Neural cell (in vitro differentiated cells): ENCODE data around the gene GRK1. TPM values are rescaled to one million over a fixed set of nuclear protein-coding genes. Genes with fewer than 3 reads are reported as not detected.

Experiments used
- H2AFZ ChIP-seq: fragments of 200-600, 300-800 bp; sonication (generic), shearing (Covaris generic); 2 replicates; pipeline ENCODE4 v1.6.0; 2014; ENCODE audit warnings: low read depth, mild to moderate bottlenecking, antibody characterized with exemption, low read length, moderate library complexity
- H3F3A ChIP-seq: fragments of 200-600 bp; shearing (Covaris generic); 2 replicates; pipeline ENCODE4 v1.6.1; 2016; ENCODE audit warnings: mild to moderate bottlenecking, moderate library complexity, mixed read lengths, antibody characterized with exemption, low read length; ENCODE audit not compliant: insufficient read depth, poor library complexity, severe bottlenecking
- H3K27ac ChIP-seq: fragments of 200-600, 300-800 bp; sonication (generic), shearing (Covaris generic); 2 replicates; pipeline ENCODE4 v1.5.1; 2014; ENCODE audit warnings: mild to moderate bottlenecking, low read length, moderate library complexity
- H3K27me3 ChIP-seq: fragments of 300-800, 200-600 bp; sonication (generic), shearing (Covaris generic); 2 replicates; pipeline ENCODE4 v1.6.0; 2014; ENCODE audit warnings: mild to moderate bottlenecking, low read depth, low read length, moderate library complexity; ENCODE audit not compliant: insufficient read depth
- H3K36me3 ChIP-seq: fragments of 300-800, 200-600 bp; sonication (generic), shearing (Covaris generic); 2 replicates; pipeline ENCODE4 v1.5.1; 2014; ENCODE audit warnings: mild to moderate bottlenecking, antibody characterized with exemption, low read length, moderate library complexity; ENCODE audit not compliant: insufficient read depth
- H3K4me2 ChIP-seq: fragments of 300-800, 200-600 bp; sonication (generic), shearing (Covaris generic); 2 replicates; pipeline ENCODE4 v1.6.0; 2014; ENCODE audit warnings: mild to moderate bottlenecking, low read length
- H3K4me3 ChIP-seq: fragments of 300-800, 200-600 bp; sonication (generic), shearing (Covaris generic); 2 replicates; pipeline ENCODE4 v1.5.1; 2014; ENCODE audit warnings: mild to moderate bottlenecking, low read length, moderate library complexity
- H3K79me2 ChIP-seq: fragments of 200-600 bp; shearing (Covaris generic); replicated peaks from 2 replicates; pipeline ENCODE4 v1.6.0; 2014; ENCODE audit warnings: mild to moderate bottlenecking, low read length, moderate library complexity; ENCODE audit not compliant: insufficient read depth
- H3K9ac ChIP-seq: fragments of 300-800, 200-600 bp; sonication (generic), shearing (Covaris generic); 2 replicates; pipeline ENCODE4 v1.6.1; 2016; ENCODE audit warnings: mild to moderate bottlenecking, low read length, mixed read lengths
- H3K9me2 ChIP-seq: fragments of 200-600 bp; shearing (Covaris generic); 2 replicates; pipeline ENCODE4 v1.6.1; 2016; ENCODE audit warnings: mild to moderate bottlenecking, low read length, mixed read lengths; ENCODE audit not compliant: insufficient read depth
- H3K9me3 ChIP-seq: fragments of 200-600, 300-800 bp; sonication (generic), shearing (Covaris generic); 2 replicates; pipeline ENCODE4 v1.6.1; 2016; ENCODE audit warnings: mild to moderate bottlenecking, mixed run types, low read length, moderate library complexity, mixed read lengths
- H4K20me1 ChIP-seq: fragments of 200-600 bp; shearing (Covaris generic); 2 replicates; pipeline ENCODE4 v1.6.1; 2016; ENCODE audit warnings: mild to moderate bottlenecking, mixed run types; ENCODE audit not compliant: insufficient read depth
- EP300 ChIP-seq: fragments of 450-650 bp; conservative IDR thresholded peaks from 2 replicates; pipeline ENCODE4 v1.6.1; 2014; ENCODE audit warnings: antibody characterized with exemption, mild to moderate bottlenecking, moderate library complexity; ENCODE audit not compliant: poor library complexity, severe bottlenecking
- EZH2 ChIP-seq: fragments of 200-600, 300-800 bp; shearing (Covaris generic), sonication (generic); IDR thresholded peaks from 2 replicates; pipeline ENCODE4 v1.6.1; 2014; ENCODE audit warnings: antibody characterized with exemption, low read length, borderline replicate concordance, mild to moderate bottlenecking; ENCODE audit not compliant: insufficient read depth, poor library complexity, severe bottlenecking
- MXI1 ChIP-seq: fragments of 450-650 bp; conservative IDR thresholded peaks from 2 replicates; pipeline ENCODE4 v1.6.1; 2014; ENCODE audit warnings: antibody characterized with exemption, mild to moderate bottlenecking; ENCODE audit not compliant: poor library complexity, severe bottlenecking
- POLR2AphosphoS5 ChIP-seq: IDR thresholded peaks from 2 replicates; pipeline ENCODE4 v1.6.1; 2012
- RAD21 ChIP-seq: fragments of 450-650 bp; conservative IDR thresholded peaks from 2 replicates; pipeline ENCODE4 v1.6.1; 2014; ENCODE audit warnings: antibody characterized with exemption, mild to moderate bottlenecking, moderate library complexity
- SMC3 ChIP-seq: fragments of 450-650 bp; conservative IDR thresholded peaks from 2 replicates; pipeline ENCODE4 v1.6.1; 2014; ENCODE audit warnings: antibody characterized with exemption, mild to moderate bottlenecking, moderate library complexity; ENCODE audit not compliant: poor library complexity
- TAF1 ChIP-seq: IDR thresholded peaks from 2 replicates; pipeline ENCODE4 v1.6.1; 2012; ENCODE audit warnings: low read depth
- polyA plus RNA-seq: library from polyadenylated mRNA; depleted of rRNA; stranded (reverse); fragments of >200 nt; gene quantifications from 2 replicates; pipeline ENCODE4 v1.2.3, GENCODE V29; 2014
- TF ChIP-seq, protein P1 (sequence below): fragments of 450-650 bp; IDR thresholded peaks from 2 replicates; pipeline ENCODE4 v1.5.1; 2014; ENCODE audit warnings: antibody characterized with exemption, mild to moderate bottlenecking, moderate library complexity; ENCODE audit not compliant: poor library complexity, severe bottlenecking
- TF ChIP-seq, protein P2 (sequence below): IDR thresholded peaks from 2 replicates; pipeline ENCODE4 v1.6.1; 2012; ENCODE audit warnings: borderline replicate concordance

GRK1 gene
- polyA plus RNA-seq, 1 donor from 2014 or later, result 0.06 TPM

DNA sequence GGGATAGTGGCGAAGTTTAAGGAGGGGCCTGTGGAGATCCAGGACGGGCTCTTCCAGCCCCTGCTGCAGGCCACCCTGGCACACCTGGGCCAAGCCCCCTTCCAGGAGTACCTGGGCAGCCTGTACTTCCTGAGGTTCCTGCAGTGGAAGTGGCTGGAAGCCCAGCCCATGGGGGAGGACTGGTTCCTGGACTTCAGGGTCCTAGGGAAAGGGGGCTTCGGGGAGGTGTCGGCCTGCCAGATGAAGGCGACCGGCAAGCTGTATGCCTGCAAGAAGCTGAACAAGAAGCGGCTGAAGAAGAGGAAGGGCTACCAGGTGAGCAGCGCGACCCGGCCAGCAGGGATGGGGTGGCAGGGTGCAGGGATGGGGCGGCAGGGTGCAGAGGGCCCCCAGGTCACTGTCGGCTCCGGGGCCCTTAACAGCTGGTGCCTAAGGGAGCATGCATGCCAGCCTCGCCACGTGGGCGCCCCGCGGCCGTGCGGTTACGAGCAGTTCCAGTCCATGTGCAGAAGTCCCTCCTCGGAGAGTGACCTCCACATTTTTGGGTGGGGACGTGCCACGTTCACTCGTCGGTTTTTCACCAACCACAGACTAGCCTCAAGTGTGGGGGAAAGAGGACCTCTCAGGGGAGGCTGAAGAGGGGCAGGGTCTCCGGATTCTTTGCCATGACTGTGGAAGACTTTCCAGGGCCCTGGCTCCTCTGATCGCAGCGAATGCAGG is 912 bp downstream of the GRK1 start:
- Histone ChIP-seq H3K27ac (no peak overlapping the region), H3K36me3 (no peaks in the 10 kb centered on the region), H3K27me3 (no peaks in the 10 kb centered on the region), H3K9me3 (no peaks in the 10 kb centered on the region), H3K9ac (no peak overlapping the region), H3K79me2 (no peaks in the 10 kb centered on the region), H3F3A (no peaks in the 10 kb centered on the region), H4K20me1 (no peaks in the 10 kb centered on the region), H3K4me2 (no peak overlapping the region), H3K9me2 (no peaks in the 10 kb centered on the region), H3K4me3 (no peak overlapping the region), H2AFZ (no peak overlapping the region)
- TF ChIP-seq MXI1 (no peak), RAD21 (no peak), EZH2 (no peak), TAF1 (no peak), EP300 (no peak), POLR2AphosphoS5 (no peak), SMC3 (no peak)
- TF ChIP-seq, protein P1, sequence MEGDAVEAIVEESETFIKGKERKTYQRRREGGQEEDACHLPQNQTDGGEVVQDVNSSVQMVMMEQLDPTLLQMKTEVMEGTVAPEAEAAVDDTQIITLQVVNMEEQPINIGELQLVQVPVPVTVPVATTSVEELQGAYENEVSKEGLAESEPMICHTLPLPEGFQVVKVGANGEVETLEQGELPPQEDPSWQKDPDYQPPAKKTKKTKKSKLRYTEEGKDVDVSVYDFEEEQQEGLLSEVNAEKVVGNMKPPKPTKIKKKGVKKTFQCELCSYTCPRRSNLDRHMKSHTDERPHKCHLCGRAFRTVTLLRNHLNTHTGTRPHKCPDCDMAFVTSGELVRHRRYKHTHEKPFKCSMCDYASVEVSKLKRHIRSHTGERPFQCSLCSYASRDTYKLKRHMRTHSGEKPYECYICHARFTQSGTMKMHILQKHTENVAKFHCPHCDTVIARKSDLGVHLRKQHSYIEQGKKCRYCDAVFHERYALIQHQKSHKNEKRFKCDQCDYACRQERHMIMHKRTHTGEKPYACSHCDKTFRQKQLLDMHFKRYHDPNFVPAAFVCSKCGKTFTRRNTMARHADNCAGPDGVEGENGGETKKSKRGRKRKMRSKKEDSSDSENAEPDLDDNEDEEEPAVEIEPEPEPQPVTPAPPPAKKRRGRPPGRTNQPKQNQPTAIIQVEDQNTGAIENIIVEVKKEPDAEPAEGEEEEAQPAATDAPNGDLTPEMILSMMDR, result no peak
- TF ChIP-seq, protein P2, sequence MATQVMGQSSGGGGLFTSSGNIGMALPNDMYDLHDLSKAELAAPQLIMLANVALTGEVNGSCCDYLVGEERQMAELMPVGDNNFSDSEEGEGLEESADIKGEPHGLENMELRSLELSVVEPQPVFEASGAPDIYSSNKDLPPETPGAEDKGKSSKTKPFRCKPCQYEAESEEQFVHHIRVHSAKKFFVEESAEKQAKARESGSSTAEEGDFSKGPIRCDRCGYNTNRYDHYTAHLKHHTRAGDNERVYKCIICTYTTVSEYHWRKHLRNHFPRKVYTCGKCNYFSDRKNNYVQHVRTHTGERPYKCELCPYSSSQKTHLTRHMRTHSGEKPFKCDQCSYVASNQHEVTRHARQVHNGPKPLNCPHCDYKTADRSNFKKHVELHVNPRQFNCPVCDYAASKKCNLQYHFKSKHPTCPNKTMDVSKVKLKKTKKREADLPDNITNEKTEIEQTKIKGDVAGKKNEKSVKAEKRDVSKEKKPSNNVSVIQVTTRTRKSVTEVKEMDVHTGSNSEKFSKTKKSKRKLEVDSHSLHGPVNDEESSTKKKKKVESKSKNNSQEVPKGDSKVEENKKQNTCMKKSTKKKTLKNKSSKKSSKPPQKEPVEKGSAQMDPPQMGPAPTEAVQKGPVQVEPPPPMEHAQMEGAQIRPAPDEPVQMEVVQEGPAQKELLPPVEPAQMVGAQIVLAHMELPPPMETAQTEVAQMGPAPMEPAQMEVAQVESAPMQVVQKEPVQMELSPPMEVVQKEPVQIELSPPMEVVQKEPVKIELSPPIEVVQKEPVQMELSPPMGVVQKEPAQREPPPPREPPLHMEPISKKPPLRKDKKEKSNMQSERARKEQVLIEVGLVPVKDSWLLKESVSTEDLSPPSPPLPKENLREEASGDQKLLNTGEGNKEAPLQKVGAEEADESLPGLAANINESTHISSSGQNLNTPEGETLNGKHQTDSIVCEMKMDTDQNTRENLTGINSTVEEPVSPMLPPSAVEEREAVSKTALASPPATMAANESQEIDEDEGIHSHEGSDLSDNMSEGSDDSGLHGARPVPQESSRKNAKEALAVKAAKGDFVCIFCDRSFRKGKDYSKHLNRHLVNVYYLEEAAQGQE, result no peak

DNA sequence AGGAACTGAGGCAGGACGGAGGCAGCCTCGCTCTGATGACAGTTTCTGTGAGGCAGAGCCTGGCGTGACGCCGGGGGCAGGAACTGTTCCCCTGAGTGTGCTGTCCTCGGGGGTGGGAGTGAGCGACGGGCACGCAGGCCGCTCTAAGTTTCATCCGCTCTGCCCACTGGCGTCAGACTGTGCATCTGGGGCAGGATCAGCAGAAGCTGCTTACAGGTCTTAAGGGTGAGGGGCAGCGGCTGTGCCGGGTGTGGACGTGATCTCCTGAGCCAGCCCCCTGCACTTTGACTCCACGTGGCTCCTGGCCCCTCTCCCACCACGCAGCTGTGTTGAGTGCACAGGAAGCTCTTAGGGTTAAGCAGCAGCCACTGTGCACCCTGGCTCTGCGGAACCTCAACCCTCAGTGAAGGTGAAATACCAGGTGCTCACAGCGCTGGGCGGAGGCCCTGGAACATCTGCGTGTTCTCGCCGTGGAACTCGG is 1.5 kb downstream of the GRK1 start:
- H3K36me3 ChIP-seq, result no peaks in the 10 kb centered on the region
- no peak for TF ChIP-seq TAF1
- TF ChIP-seq, protein P2, result no peak
- TF ChIP-seq SMC3, result no peak
- no peak for TF ChIP-seq EZH2
- TF ChIP-seq EP300, result no peak
- no peak for TF ChIP-seq POLR2AphosphoS5
- TF ChIP-seq, protein P1, result no peak
- TF ChIP-seq RAD21, result no peak

More for the DNA sequence above, 1.5 kb downstream of the GRK1 start:
- Histone ChIP-seq H3K27me3 (no peaks in the 10 kb centered on the region), H3F3A (no peaks in the 10 kb centered on the region), H2AFZ (no peak overlapping the region), H3K4me3 (no peak overlapping the region), H3K4me2 (no peak overlapping the region), H3K27ac (no peak overlapping the region), H3K9me3 (no peaks in the 10 kb centered on the region), H3K9ac (no peak overlapping the region), H3K79me2 (no peaks in the 10 kb centered on the region), H4K20me1 (no peaks in the 10 kb centered on the region), H3K9me2 (no peaks in the 10 kb centered on the region)
